B cell (primary cell): ENCODE measurements around the gene GASK1B. TPM values are rescaled to one million over a fixed set of nuclear protein-coding genes. Genes with fewer than 3 reads are reported as not detected.

Experiments
- ATAC-seq: fragments of 200-7000 bp; cut with Tn5 transposase; one replicate; pipeline ENCODE4 v1.10.0; 2021; ENCODE audit warnings: low read depth, mild to moderate bottlenecking, moderate number of reproducible peaks, moderate library complexity
- CTCF ChIA-PET: fragments of 350-600 bp; sonication (Branson Sonifier 250); formaldehyde crosslinking; loops from one replicate; lab custom pipeline; 2021; ENCODE audit warnings: antibody characterized with exemption, inconsistent platforms; lab: Charles Lee
- POLR2A ChIA-PET: fragments of 350-600 bp; sonication (Branson Sonifier 250); formaldehyde crosslinking; loops from one replicate; lab custom pipeline; 2021; ENCODE audit warnings: antibody characterized with exemption; lab: Charles Lee
- DNase-seq: peaks from one replicate; pipeline ENCODE4 v3.0.0; 2013
- H2AFZ ChIP-seq: 2 replicates; pipeline ENCODE4 v1.6.1; 2012; ENCODE audit warnings: mild to moderate bottlenecking, low read depth, low read length; ENCODE audit not compliant: insufficient read depth, poor library complexity, severe bottlenecking
- H3K27ac ChIP-seq, 2 donors: 1 replicate in 1 of 2; 2 replicates in 1 of 2; pipeline ENCODE4 v1.5.1; 2012 to 2013; ENCODE audit warnings: low read length in 2 of 2, mild to moderate bottlenecking in 2 of 2, moderate library complexity in 1 of 2
- H3K27me3 ChIP-seq, 4 experiments: fragments of 200-600 bp in 1 of 4; sonication (generic) in 1 of 4; replicated peaks in 1 of 4; 1 replicate in 2 of 4; 2 replicates in 2 of 4; pipeline versions ENCODE4 v1.6.1 to v1.7.0; 2013 to 2016; ENCODE audit warnings: low read length in 3 of 4, mild to moderate bottlenecking in 2 of 4, mixed read lengths in 1 of 4, moderate library complexity in 1 of 4; ENCODE audit not compliant: insufficient read depth in 4 of 4, control insufficient read depth in 3 of 4; ENCODE audit errors: control extremely low read depth in 1 of 4
- H3K36me3 ChIP-seq, 2 experiments: replicated peaks in 1 of 2; 1 replicate in 1 of 2; 2 replicates in 1 of 2; pipeline versions ENCODE4 v1.6.1 to v1.7.1; 2013; ENCODE audit warnings: low read length in 1 of 2; ENCODE audit not compliant: insufficient read depth in 2 of 2, control insufficient read depth in 1 of 2; ENCODE audit errors: control extremely low read depth in 1 of 2, extremely low read depth in 1 of 2
- H3K4me1 ChIP-seq, 2 donors: fragments of 200-600 bp in 1 of 2; sonication (generic) in 1 of 2; 1 replicate in 1 of 2; 2 replicates in 1 of 2; pipeline versions ENCODE4 v1.5.1 to v1.6.1; 2013 to 2017; ENCODE audit warnings: low read length in 2 of 2; ENCODE audit not compliant: control insufficient read depth in 2 of 2, insufficient read depth in 2 of 2
- H3K4me2 ChIP-seq: replicated peaks from 2 replicates; pipeline ENCODE3; 2012; ENCODE audit warnings: mild to moderate bottlenecking, low read depth, low read length; ENCODE audit not compliant: poor library complexity, severe bottlenecking
- H3K4me3 ChIP-seq, 5 experiments: fragments of 200-600 bp in 1 of 5; sonication (generic) in 1 of 5; 1 replicate in 3 of 5; 2 replicates in 2 of 5; pipeline versions ENCODE4 v1.5.1 to v1.7.0; 2011 to 2016; ENCODE audit warnings: low read length in 4 of 5, mild to moderate bottlenecking in 4 of 5, low read depth in 2 of 5, control low read depth in 1 of 5, moderate library complexity in 1 of 5; ENCODE audit not compliant: insufficient read depth in 1 of 5; ENCODE audit errors: control extremely low read depth in 1 of 5, extremely low read depth in 1 of 5
- H3K79me2 ChIP-seq: fragments of 200-600 bp; sonication (generic); one replicate; pipeline ENCODE4 v1.6.0; 2016; ENCODE audit warnings: low read length; ENCODE audit not compliant: control insufficient read depth, insufficient read depth
- H3K9ac ChIP-seq: fragments of 200-600 bp; sonication (generic); 2 replicates; pipeline ENCODE4 v1.6.1; 2017; ENCODE audit warnings: mild to moderate bottlenecking, low read length, moderate library complexity
- H3K9me3 ChIP-seq, 3 donors: one replicate each; pipeline versions ENCODE4 v1.6.1 to v1.7.1; 2013; ENCODE audit warnings: low read length in 2 of 3; ENCODE audit not compliant: control insufficient read depth in 2 of 3, insufficient read depth in 1 of 3; ENCODE audit errors: control extremely low read depth in 1 of 3
- H4K20me1 ChIP-seq: 2 replicates; pipeline ENCODE4 v1.6.0; 2012; ENCODE audit warnings: mild to moderate bottlenecking, low read length; ENCODE audit not compliant: insufficient read depth, control insufficient read depth, poor library complexity, severe bottlenecking
- H3K27ac Mint-ChIP-seq: one replicate; pipeline ENCODE4 v1.8.0; 2021; ENCODE audit warnings: mixed read lengths
- H3K27me3 Mint-ChIP-seq: one replicate; pipeline ENCODE4 v1.8.0; 2021; ENCODE audit warnings: mixed read lengths
- H3K4me1 Mint-ChIP-seq: one replicate; pipeline ENCODE4 v1.8.0; 2021; ENCODE audit warnings: mixed read lengths
- H3K4me3 Mint-ChIP-seq: one replicate; pipeline ENCODE4 v1.8.0; 2021; ENCODE audit warnings: mixed read lengths
- H3K9me3 Mint-ChIP-seq: one replicate; pipeline ENCODE4 v1.8.0; 2022; ENCODE audit warnings: mixed read lengths; ENCODE audit not compliant: insufficient read depth
- CTCF ChIP-seq: fragments of 200-600 bp; IDR thresholded peaks from one replicate; pipeline ENCODE4 v1.8.0; 2022; ENCODE audit warnings: antibody characterized with exemption, mild to moderate bottlenecking
- EZH2 ChIP-seq: IDR thresholded peaks from 2 replicates; pipeline ENCODE4 v1.6.1; 2012; ENCODE audit warnings: borderline replicate concordance, low read depth, mild to moderate bottlenecking, moderate library complexity, low read length; ENCODE audit not compliant: insufficient read depth, poor library complexity, severe bottlenecking
- WGBS: methylation state at CpG from one replicate; pipeline ENCODE4 v1.1.5; 2013; ENCODE audit warnings: missing lambda C conversion rate; ENCODE audit not compliant: insufficient coverage; 5-methylcytosine and 5-hydroxymethylcytosine counted together
- intact Hi-C: fragments of 100-400 bp; cut with micrococcal nuclease; formaldehyde crosslinking; loops from one replicate; pipeline ENCODE4 v1.10.0; 2022
- polyA plus RNA-seq: library from polyadenylated mRNA; depleted of rRNA; stranded (reverse); fragments of >200 nt; gene quantifications from 2 replicates; pipeline ENCODE4 v1.2.3, GENCODE V29; 2012
- total RNA-seq, 2 donors: library from RNA; stranded (reverse); fragments of 120-200 nt in 1 of 2; gene quantifications; 1 replicate in 1 of 2; 2 replicates in 1 of 2; pipeline versions ENCODE4 v1.2.3 to v1.2.4, GENCODE V29; 2013 to 2022

The GASK1B gene
- total and polyA plus RNA-seq, 2 donors (not counting 1 experiment from before 2014, with no cell fraction given) = 0.27 to 0.39 TPM

- Histone ChIP-seq H3K4me2 (no peak overlapping the region), H3K36me3 (no peaks in the 10 kb centered on the region), H3K27ac (no peak overlapping the region), H3K27me3 (peaks cover 0 to 20% (median 9%) of the 10 kb centered on the region in 4 experiments), H3K79me2 (no peaks in the 10 kb centered on the region), H3K9ac (no peak overlapping the region), H2AFZ (no peak overlapping the region), H3K4me1 (peaks cover 0 to 5% of the 10 kb centered on the region in 2 donors), H3K9me3 (peaks cover 0 to 6% (median 0%) of the 10 kb centered on the region in 3 donors), H4K20me1 (no peaks in the 10 kb centered on the region), H3K4me3 (no peak overlapping the region)
- peaks cover 3% of the 10 kb centered on the region for H3K4me1 Mint-ChIP-seq
- TF ChIP-seq CTCF = no peak
- no peak for TF ChIP-seq EZH2
- no peak for DNase-seq
- H3K4me3 Mint-ChIP-seq = no peak overlapping the region
- 41% methylated on average over 2 of the region's 5 CpGs for WGBS
- peaks cover 20% of the 10 kb centered on the region for H3K27me3 Mint-ChIP-seq
- no peaks in the 10 kb centered on the region for H3K9me3 Mint-ChIP-seq
- intact Hi-C loops = no loop called here
- H3K27ac Mint-ChIP-seq = no peak overlapping the region
- no peak for ATAC-seq
- POLR2A ChIA-PET = no interaction called here
- CTCF ChIA-PET = no interaction called here
Measured at GRCh38 chr4:158168606-158169005, 4.2 kb downstream of the GASK1B start.

GRCh38 chr4:158166701-158167100 lies 6.1 kb downstream of the GASK1B start:
- Mint-ChIP-seq H3K4me1 (peaks cover 3% of the 10 kb centered on the region), H3K4me3 (no peak overlapping the region), H3K27me3 (peaks cover 22% of the 10 kb centered on the region), H3K9me3 (no peaks in the 10 kb centered on the region), H3K27ac (no peak overlapping the region)
- Histone ChIP-seq H3K36me3 (no peaks in the 10 kb centered on the region), H3K4me1 (peaks cover 0 to 5% of the 10 kb centered on the region in 2 donors), H3K4me2 (no peak overlapping the region), H2AFZ (no peak overlapping the region), H4K20me1 (no peaks in the 10 kb centered on the region), H3K79me2 (no peaks in the 10 kb centered on the region), H3K27me3 (peaks cover 0 to 17% (median 7%) of the 10 kb centered on the region in 4 experiments), H3K9me3 (peaks cover 0 to 6% (median 0%) of the 10 kb centered on the region in 3 donors), H3K27ac (no peak overlapping the region), H3K4me3 (no peak overlapping the region), H3K9ac (no peak overlapping the region)
- intact Hi-C loops = no loop called here
- WGBS = no CpG with 5 or more reads among the region's 2 CpGs
- ChIA-PET CTCF (no interaction called here), POLR2A (no interaction called here)
- TF ChIP-seq EZH2 (no peak), CTCF (no peak)
- no peak for DNase-seq
- no peak for ATAC-seq
